A549 (cell line): ENCODE measurements around the gene PTPRD. TPM values are rescaled to one million over a fixed set of nuclear protein-coding genes. Genes with fewer than 3 reads are reported as not detected.

ENCODE experiments used
- ATAC-seq, 2 experiments: fragments of 200-7000 bp in 1 of 2; fragments of >200 bp in 1 of 2; cut with Nextera tagmentation in 1 of 2; cut with Tn5 transposase in 1 of 2; 3 replicates each; pipeline versions ENCODE4 v1.8.0 to v1.9.1; 2018 to 2020; ENCODE audit warnings: mild to moderate bottlenecking in 1 of 2, moderate library complexity in 1 of 2
- CTCF ChIA-PET: fragments of 300-600 bp; sonication (Branson Sonifier 250); formaldehyde crosslinking; extraction: SDS; loops from one replicate; lab custom pipeline; 2021; ENCODE audit warnings: antibody characterized with exemption, inconsistent platforms; lab: Yijun Ruan, JAX
- POLR2A ChIA-PET: fragments of 350-600 bp; formaldehyde crosslinking; extraction: SDS; loops from one replicate; lab custom pipeline; 2021; ENCODE audit warnings: antibody characterized with exemption, inconsistent platforms; lab: Yijun Ruan, JAX
- DNase-seq, 2 experiments: peaks; one replicate each; pipeline versions ENCODE4 v3.0.0 to v3.0.0-alpha.2; 2011 to 2016; ENCODE audit warnings: low read depth in 1 of 2, low spot score in 1 of 2
- FAIRE-seq: peaks from 2 replicates; lab custom pipeline; 2011; peaks lifted over from hg19 to GRCh38; lab: Jason Lieb, UNC
- H3K27ac ChIP-seq, 2 experiments: fragments of >200 bp; sonication (Bioruptor Twin); formaldehyde crosslinking; 3 replicates each; pipeline ENCODE4 v1.5.1; 2016 to 2017
- H3K4me1 ChIP-seq: fragments of >200 bp; sonication (Bioruptor Twin); formaldehyde crosslinking; 3 replicates; pipeline ENCODE4 v1.6.1; 2016
- H3K4me2 ChIP-seq: fragments of >200 bp; sonication (Bioruptor Twin); formaldehyde crosslinking; 3 replicates; pipeline ENCODE4 v1.6.1; 2016
- H3K4me3 ChIP-seq: fragments of >200 bp; sonication (Bioruptor Twin); formaldehyde crosslinking; 3 replicates; pipeline ENCODE4 v1.5.1; 2016
- H3K9me3 ChIP-seq: fragments of >200 bp; sonication (Bioruptor Twin); formaldehyde crosslinking; 3 replicates; pipeline ENCODE4 v1.6.1; 2016
- BHLHE40 ChIP-seq: IDR thresholded peaks from 2 replicates; pipeline ENCODE4 v1.6.1; 2012; ENCODE audit warnings: low read depth, low read length, inconsistent platforms
- CBX8 ChIP-seq: fragments of 200-600 bp; sonication (generic); IDR thresholded peaks from 2 replicates; pipeline ENCODE4 v1.6.1; 2016
- CHD4 ChIP-seq: fragments of 200-600 bp; sonication (generic); IDR thresholded peaks from 2 replicates; pipeline ENCODE4 v1.6.1; 2016; ENCODE audit warnings: antibody characterized with exemption, mild to moderate bottlenecking, borderline replicate concordance
- CTCF ChIP-seq: fragments of >200 bp; sonication (Bioruptor Twin); formaldehyde crosslinking; IDR thresholded peaks from 3 replicates; pipeline ENCODE4 v1.5.1; 2016
- FOSL2 ChIP-seq, 2 experiments: fragments of 450-650 bp in 1 of 2; fragments of >200 bp in 1 of 2; sonication (Bioruptor Twin) in 1 of 2; formaldehyde crosslinking; IDR thresholded peaks; 2 replicates each; pipeline versions ENCODE4 v1.5.0 to v1.6.1; 2016 to 2020; ENCODE audit warnings: mild to moderate bottlenecking in 1 of 2, moderate library complexity in 1 of 2
- GATA3 ChIP-seq: IDR thresholded peaks from 2 replicates; pipeline ENCODE4 v1.6.1; 2012; ENCODE audit warnings: borderline replicate concordance
- HEYL ChIP-seq: fragments of 250-450 bp; sonication (Bioruptor Pico); IDR thresholded peaks from 2 replicates; pipeline ENCODE4 v1.8.0; 2021; ENCODE audit warnings: mild to moderate bottlenecking, moderate library complexity
- HOXA7 ChIP-seq: fragments of 250-450 bp; sonication (Bioruptor Pico); IDR thresholded peaks from 2 replicates; pipeline ENCODE4 v1.5.0; 2020; ENCODE audit warnings: mild to moderate bottlenecking, moderate library complexity
- HOXB5 ChIP-seq: fragments of 250-450 bp; sonication (Bioruptor Pico); IDR thresholded peaks from 2 replicates; pipeline ENCODE4 v1.5.0; 2020; ENCODE audit warnings: mild to moderate bottlenecking, moderate library complexity
- KDM5A ChIP-seq: fragments of 200-600 bp; sonication (generic); IDR thresholded peaks from 2 replicates; pipeline ENCODE4 v1.6.1; 2016; ENCODE audit warnings: antibody characterized with exemption, mild to moderate bottlenecking
- MAFK ChIP-seq: fragments of 450-650 bp; IDR thresholded peaks from 2 replicates; pipeline ENCODE4 v1.6.1; 2014; ENCODE audit not compliant: partially characterized antibody
- MAZ ChIP-seq: fragments of 150-350 bp; IDR thresholded peaks from 2 replicates; pipeline ENCODE4 v1.6.1; 2014; ENCODE audit warnings: antibody characterized with exemption, low read depth, low read length, borderline replicate concordance
- MYC ChIP-seq: IDR thresholded peaks from 2 replicates; pipeline ENCODE4 v1.6.1; 2012; ENCODE audit warnings: mild to moderate bottlenecking, inconsistent platforms, low read length, improper control_type of control experiment, borderline replicate concordance
- NR3C1 ChIP-seq: fragments of >200 bp; sonication (Bioruptor Twin); formaldehyde crosslinking; IDR thresholded peaks from 3 replicates; pipeline ENCODE4 v1.6.1; 2017
- RARB ChIP-seq: fragments of 250-450 bp; sonication (Bioruptor Pico); IDR thresholded peaks from 2 replicates; pipeline ENCODE4 v1.8.0; 2021; ENCODE audit warnings: mild to moderate bottlenecking, moderate library complexity
- RFX5 ChIP-seq: fragments of 450-650 bp; IDR thresholded peaks from 2 replicates; pipeline ENCODE4 v1.7.1; 2014; ENCODE audit warnings: antibody characterized with exemption, mild to moderate bottlenecking, moderate library complexity
- SREBF2 ChIP-seq: fragments of 450-650 bp; IDR thresholded peaks from 2 replicates; pipeline ENCODE4 v1.6.1; 2014; ENCODE audit warnings: mild to moderate bottlenecking, moderate library complexity
- ZC3H11A ChIP-seq: fragments of 450-650 bp; IDR thresholded peaks from 2 replicates; pipeline ENCODE4 v1.6.1; 2014; ENCODE audit warnings: antibody characterized with exemption, mild to moderate bottlenecking
- ZFP36 ChIP-seq: fragments of 450-650 bp; IDR thresholded peaks from 2 replicates; pipeline ENCODE4 v1.6.1; 2014; ENCODE audit warnings: borderline replicate concordance; ENCODE audit not compliant: partially characterized antibody
- ZSCAN20 ChIP-seq: fragments of 250-450 bp; sonication (Bioruptor Pico); IDR thresholded peaks from 2 replicates; pipeline ENCODE4 v1.8.0; 2022; ENCODE audit warnings: mild to moderate bottlenecking, moderate library complexity
- WGBS: methylation state at CpG from one replicate; pipeline ENCODE4 v1.1.6; 2017; ENCODE audit errors: missing lambda C conversion rate; 5-methylcytosine and 5-hydroxymethylcytosine counted together
- polyA plus RNA-seq, 4 experiments: library from polyadenylated mRNA; depleted of rRNA in 3 of 4; stranded (reverse); fragments of >200 nt; fragmentation: RNase III in 1 of 4; extraction: RNeasy Plus Mini Kit Qiagen cat#74134 plus additional on column Dnase treatment in 1 of 4; gene quantifications; 2 replicates in 3 of 4; 3 replicates in 1 of 4; pipeline ENCODE4 v1.2.3, GENCODE V29; 2011 to 2017
- TF ChIP-seq, protein P1 (sequence below): IDR thresholded peaks from 2 replicates; pipeline ENCODE4 v1.6.1; 2012
- TF ChIP-seq, protein P2 (sequence below): fragments of 150-350 bp; IDR thresholded peaks from 2 replicates; pipeline ENCODE4 v1.6.1; 2014; ENCODE audit warnings: low read depth, mild to moderate bottlenecking, low read length

Gene PTPRD
- polyA plus RNA-seq, 2 of the 4 experiments (the other 2 are of a cell fraction), result 0.39 to 1.3 TPM

GRCh38 chr9:8287970-8288369, 2324.8 kb downstream of the PTPRD start:
- H3K27ac ChIP-seq, result no peak overlapping the region
- no peak for DNase-seq
- H3K4me3 ChIP-seq, result no peak overlapping the region
- no peak for FAIRE-seq
- WGBS, result 2% methylated on average over 2 of the region's 2 CpGs
- TF ChIP-seq RARB, result no peak
- no peak for TF ChIP-seq ZC3H11A
- TF ChIP-seq HEYL, result no peak
- ChIA-PET CTCF (no interaction called here), POLR2A (no interaction called here)
- H3K4me2 ChIP-seq, result no peak overlapping the region
- no peaks in the 10 kb centered on the region for H3K4me1 ChIP-seq
- H3K9me3 ChIP-seq, result no peaks in the 10 kb centered on the region
- no peak for ATAC-seq

DNA sequence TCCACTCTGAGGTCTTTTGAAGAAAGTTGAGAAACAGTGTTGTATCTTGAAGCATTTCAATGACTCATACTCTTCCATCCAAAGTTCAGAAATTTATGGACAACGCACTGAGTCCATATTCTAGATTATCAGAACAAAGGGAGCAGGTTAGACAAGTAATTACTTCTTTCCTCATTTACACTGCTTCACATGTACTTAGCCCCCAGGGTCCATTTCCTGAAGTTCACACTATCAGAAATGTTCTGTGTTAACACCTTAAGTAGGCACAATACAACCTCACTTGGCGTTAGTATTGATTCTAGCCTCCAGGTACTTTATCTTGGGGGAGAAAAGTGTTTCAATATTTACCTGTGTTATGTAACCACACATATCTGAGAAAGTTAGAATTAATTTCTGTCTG, 2325.3 kb downstream of the PTPRD start:
- CTCF ChIA-PET, result no interaction called here
- no peak overlapping the region for H3K27ac ChIP-seq
- H3K4me3 ChIP-seq, result no peak overlapping the region
- ATAC-seq, result no peak
- no peaks in the 10 kb centered on the region for H3K9me3 ChIP-seq
- no peak for TF ChIP-seq NR3C1
- TF ChIP-seq MYC, result no peak
- no peak for TF ChIP-seq HOXA7 (CRISPR knock-in tag)
- TF ChIP-seq, protein P1, sequence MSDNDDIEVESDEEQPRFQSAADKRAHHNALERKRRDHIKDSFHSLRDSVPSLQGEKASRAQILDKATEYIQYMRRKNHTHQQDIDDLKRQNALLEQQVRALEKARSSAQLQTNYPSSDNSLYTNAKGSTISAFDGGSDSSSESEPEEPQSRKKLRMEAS, result no peak
- no peak for TF ChIP-seq CBX8
- TF ChIP-seq GATA3, result no peak
- TF ChIP-seq ZC3H11A, result no peak
- no peak for TF ChIP-seq CHD4
- no peak for TF ChIP-seq ZFP36
- TF ChIP-seq, protein P2, sequence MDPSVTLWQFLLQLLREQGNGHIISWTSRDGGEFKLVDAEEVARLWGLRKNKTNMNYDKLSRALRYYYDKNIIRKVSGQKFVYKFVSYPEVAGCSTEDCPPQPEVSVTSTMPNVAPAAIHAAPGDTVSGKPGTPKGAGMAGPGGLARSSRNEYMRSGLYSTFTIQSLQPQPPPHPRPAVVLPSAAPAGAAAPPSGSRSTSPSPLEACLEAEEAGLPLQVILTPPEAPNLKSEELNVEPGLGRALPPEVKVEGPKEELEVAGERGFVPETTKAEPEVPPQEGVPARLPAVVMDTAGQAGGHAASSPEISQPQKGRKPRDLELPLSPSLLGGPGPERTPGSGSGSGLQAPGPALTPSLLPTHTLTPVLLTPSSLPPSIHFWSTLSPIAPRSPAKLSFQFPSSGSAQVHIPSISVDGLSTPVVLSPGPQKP, result no peak
- no peak for TF ChIP-seq MAZ
- no peak for TF ChIP-seq MAFK
- TF ChIP-seq SREBF2, result no peak
- no peak for TF ChIP-seq KDM5A
- FAIRE-seq, result no peak
- 2% methylated on average over 2 of the region's 2 CpGs for WGBS
- H3K4me1 ChIP-seq, result no peaks in the 10 kb centered on the region
- no peak overlapping the region for H3K4me2 ChIP-seq
- DNase-seq, result no peak
- POLR2A ChIA-PET, result no interaction called here

DNA sequence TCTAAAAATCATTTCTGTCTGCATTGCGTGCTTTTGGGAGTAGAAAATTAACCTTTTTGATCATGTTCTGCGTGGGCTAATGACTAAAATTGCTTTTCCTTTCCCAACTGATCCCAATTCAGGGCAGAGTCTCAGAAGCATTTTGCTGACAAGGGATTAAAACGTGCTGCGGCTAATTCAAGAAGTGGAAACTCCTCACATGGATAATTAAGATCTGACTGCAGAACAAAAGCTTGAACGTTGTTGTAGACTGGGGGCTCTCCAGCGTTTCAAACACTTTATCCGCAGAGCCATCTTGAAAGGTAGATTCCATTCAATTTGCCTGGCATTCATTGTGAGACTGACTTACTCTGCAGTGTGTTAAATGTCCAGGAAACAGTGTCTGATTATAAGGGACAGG, 2327.9 kb downstream of the PTPRD start:
- no peak overlapping the region for H3K4me2 ChIP-seq
- DNase-seq (no peak), ATAC-seq (no peak), FAIRE-seq (no peak)
- CTCF ChIA-PET, result no interaction called here
- WGBS, result 1% methylated on average over 7 of the region's 7 CpGs
- H3K9me3 ChIP-seq, result no peaks in the 10 kb centered on the region
- no peak overlapping the region for H3K27ac ChIP-seq
- TF ChIP-seq BHLHE40, result no peak
- TF ChIP-seq FOSL2 (IDR thresholded peaks at IDR 0.05), result no peak
- no peak for TF ChIP-seq FOSL2 (CRISPR knock-in tag; IDR thresholded peaks at IDR 0.05)
- peak; percentile 25 for TF ChIP-seq MAFK
- no peak for TF ChIP-seq NR3C1
- no peak overlapping the region for H3K4me3 ChIP-seq
- POLR2A ChIA-PET, result no interaction called here
- no peaks in the 10 kb centered on the region for H3K4me1 ChIP-seq

GRCh38 chr9:8282535-8282934, 2330.3 kb downstream of the PTPRD start:
- TF ChIP-seq, protein P2, result no peak
- TF ChIP-seq MAZ (no peak), ZSCAN20 (CRISPR knock-in tag) (no peak), ZC3H11A (no peak), CTCF (no peak), RFX5 (no peak), HOXB5 (CRISPR knock-in tag) (no peak), SREBF2 (no peak)
- Histone ChIP-seq H3K4me1 (no peaks in the 10 kb centered on the region), H3K27ac (no peak overlapping the region), H3K4me3 (no peak overlapping the region), H3K9me3 (no peaks in the 10 kb centered on the region), H3K4me2 (no peak overlapping the region)
- FAIRE-seq, result no peak
- DNase-seq, result no peak
- WGBS, result 19% methylated on average over 2 of the region's 2 CpGs
- no peak for ATAC-seq
- ChIA-PET POLR2A (no interaction called here), CTCF (no interaction called here)
